ENCODE measurements around the gene GRK5.

- TF ChIP-seq ARNT (IDR thresholded peaks at IDR 0.05) (no peak), HDGF (IDR thresholded peaks at IDR 0.05; ENCODE audit: borderline replicate concordance) (no peak), SP1 (IDR thresholded peaks at IDR 0.05) (no peak), ZNF384 (IDR thresholded peaks at IDR 0.05) (no peak), FOXM1 (IDR thresholded peaks at IDR 0.05; ENCODE audit: borderline replicate concordance) (no peak), SUZ12 (IDR thresholded peaks at IDR 0.05) (no peak), FOXK2 (IDR thresholded peaks at IDR 0.05) (no peak), CTBP1 (IDR thresholded peaks at IDR 0.05; ENCODE audit: borderline replicate concordance) (no peak), TARDBP (IDR thresholded peaks at IDR 0.05) (no peak), LEF1 (IDR thresholded peaks at IDR 0.05; ENCODE audit: borderline replicate concordance) (no peak)
Observed at GRCh38 chr10:119269737-119270136, 62.4 kb downstream of the GRK5 start.

Measured in HEK293T (cell line).